ENCODE results near the gene BANF2.

GRCh38 chr20:17776551-17776950, 76.8 kb downstream of the BANF2 start:
- TF ChIP-seq, protein P1, sequence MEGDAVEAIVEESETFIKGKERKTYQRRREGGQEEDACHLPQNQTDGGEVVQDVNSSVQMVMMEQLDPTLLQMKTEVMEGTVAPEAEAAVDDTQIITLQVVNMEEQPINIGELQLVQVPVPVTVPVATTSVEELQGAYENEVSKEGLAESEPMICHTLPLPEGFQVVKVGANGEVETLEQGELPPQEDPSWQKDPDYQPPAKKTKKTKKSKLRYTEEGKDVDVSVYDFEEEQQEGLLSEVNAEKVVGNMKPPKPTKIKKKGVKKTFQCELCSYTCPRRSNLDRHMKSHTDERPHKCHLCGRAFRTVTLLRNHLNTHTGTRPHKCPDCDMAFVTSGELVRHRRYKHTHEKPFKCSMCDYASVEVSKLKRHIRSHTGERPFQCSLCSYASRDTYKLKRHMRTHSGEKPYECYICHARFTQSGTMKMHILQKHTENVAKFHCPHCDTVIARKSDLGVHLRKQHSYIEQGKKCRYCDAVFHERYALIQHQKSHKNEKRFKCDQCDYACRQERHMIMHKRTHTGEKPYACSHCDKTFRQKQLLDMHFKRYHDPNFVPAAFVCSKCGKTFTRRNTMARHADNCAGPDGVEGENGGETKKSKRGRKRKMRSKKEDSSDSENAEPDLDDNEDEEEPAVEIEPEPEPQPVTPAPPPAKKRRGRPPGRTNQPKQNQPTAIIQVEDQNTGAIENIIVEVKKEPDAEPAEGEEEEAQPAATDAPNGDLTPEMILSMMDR (IDR thresholded peaks at IDR 0.05) = no peak
- TF ChIP-seq ZFX (IDR thresholded peaks at IDR 0.05; ENCODE audit: borderline replicate concordance) = no peak

Data from 22Rv1 (cell line).